GM19239 (cell line): ENCODE data around the gene SRGN.
A peak's percentile ranks its signal among the peaks of the same experiment; 100 is the strongest.
"Not testable (repeated sequence)": the region's sequence is repeated elsewhere in the genome, so short reads cannot be mapped to it uniquely, and the experiment has no call there.

Experiments
- DNase-seq: peaks from one replicate; pipeline ENCODE4 v3.0.0; 2011; ENCODE audit warnings: low spot score; ENCODE audit not compliant: insufficient read length
- FAIRE-seq: peaks from 2 replicates; lab custom pipeline; 2011; peaks lifted over from hg19 to GRCh38; lab: Jason Lieb, UNC

SRGN gene

GRCh38 chr10:69123747-69124562 is 36.1 kb downstream of the SRGN start, which contains the start of gene VPS26A:
Gene VPS26A, plus strand, starts transcription at chr10:69124178. Its CDS starts 100 bp downstream, at chr10:69124278.
- DNase-seq (peak; percentile 97), FAIRE-seq (peak; percentile 97)

GRCh38 chr10:69124563-69125268 is 36.8 kb downstream of the SRGN start:
- DNase-seq (peak; percentile 24), FAIRE-seq (peak; percentile 92)

GRCh38 chr10:69125554-69125953 is 37.7 kb downstream of the SRGN start:
- FAIRE-seq (peak; percentile 11), DNase-seq (no peak)

- DNase-seq (no peak), FAIRE-seq (peak; percentile 26)
Measured at GRCh38 chr10:69130251-69130650, 42.3 kb downstream of the SRGN start.

- DNase-seq (no peak), FAIRE-seq (no peak)
Measured at GRCh38 chr10:69139961-69140360, 52.1 kb downstream of the SRGN start.

- FAIRE-seq = no peak
- no peak for DNase-seq
Measured at GRCh38 chr10:69141304-69141703, 53.4 kb downstream of the SRGN start.

- not testable (repeated sequence) for DNase-seq, FAIRE-seq
Measured at GRCh38 chr10:69142074-69142473, 54.2 kb downstream of the SRGN start.

- DNase-seq (no peak), FAIRE-seq (peak; percentile 52)
Measured at GRCh38 chr10:69142983-69143382, 55.1 kb downstream of the SRGN start.

- no peak for FAIRE-seq
- DNase-seq = no peak
Measured at GRCh38 chr10:69145329-69145728, 57.4 kb downstream of the SRGN start.

GRCh38 chr10:69145864-69146263 is 58.0 kb downstream of the SRGN start:
- DNase-seq = no peak
- no peak for FAIRE-seq

- DNase-seq = no peak
- FAIRE-seq = no peak
Measured at GRCh38 chr10:69146759-69147158, 58.9 kb downstream of the SRGN start.

- FAIRE-seq (no peak), DNase-seq (no peak)
Measured at GRCh38 chr10:69151984-69152383, 64.1 kb downstream of the SRGN start.

- no peak for DNase-seq
- no peak for FAIRE-seq
Measured at GRCh38 chr10:69153227-69153626, 65.3 kb downstream of the SRGN start.
